GM23248 (cell line): ENCODE results near the gene RAB17. TPM values are rescaled to one million over a fixed set of nuclear protein-coding genes. Genes with fewer than 3 reads are reported as not detected.
"Not testable (repeated sequence)": the region's sequence is repeated elsewhere in the genome, so short reads cannot be mapped to it uniquely, and the experiment has no call there.

ENCODE experiments used
- DNase-seq: peaks from one replicate; pipeline ENCODE4 v3.0.0-alpha.2; 2015
- H2AFZ ChIP-seq: fragments of 200-600 bp; sonication (generic); 2 replicates; pipeline ENCODE4 v1.6.1; 2016; ENCODE audit warnings: antibody characterized with exemption
- H3F3A ChIP-seq: fragments of 200-600 bp; sonication (generic); 2 replicates; pipeline ENCODE4 v1.6.1; 2016; ENCODE audit warnings: mild to moderate bottlenecking, antibody characterized with exemption, mixed run types; ENCODE audit not compliant: insufficient read depth
- H3K27ac ChIP-seq: fragments of 200-600 bp; sonication (generic); 2 replicates; pipeline ENCODE4 v1.5.1; 2016; ENCODE audit warnings: mild to moderate bottlenecking
- H3K27me3 ChIP-seq: fragments of 200-600 bp; sonication (generic); replicated peaks from 2 replicates; pipeline ENCODE4 v1.6.1; 2016; ENCODE audit warnings: mild to moderate bottlenecking; ENCODE audit not compliant: insufficient read depth
- H3K36me3 ChIP-seq: fragments of 200-600 bp; sonication (generic); 2 replicates; pipeline ENCODE4 v1.6.1; 2016; ENCODE audit warnings: low read depth, mild to moderate bottlenecking
- H3K4me1 ChIP-seq: fragments of 200-600 bp; sonication (generic); 2 replicates; pipeline ENCODE4 v1.6.1; 2016; ENCODE audit warnings: mild to moderate bottlenecking; ENCODE audit not compliant: insufficient read depth
- H3K4me2 ChIP-seq: fragments of 200-600 bp; sonication (generic); one replicate; pipeline ENCODE4 v1.6.1; 2016; ENCODE audit warnings: mild to moderate bottlenecking; ENCODE audit not compliant: unreplicated experiment
- H3K4me3 ChIP-seq: fragments of 200-600 bp; sonication (generic); 2 replicates; pipeline ENCODE4 v1.5.1; 2016; ENCODE audit warnings: mild to moderate bottlenecking
- H3K79me2 ChIP-seq: fragments of 200-600 bp; sonication (generic); 2 replicates; pipeline ENCODE4 v1.6.1; 2016; ENCODE audit warnings: mild to moderate bottlenecking; ENCODE audit not compliant: insufficient read depth
- H3K9ac ChIP-seq: fragments of 200-600 bp; sonication (generic); 2 replicates; pipeline ENCODE4 v1.6.1; 2016; ENCODE audit warnings: mild to moderate bottlenecking
- H3K9me2 ChIP-seq: fragments of 200-600 bp; sonication (generic); 2 replicates; pipeline ENCODE4 v1.6.1; 2016; ENCODE audit warnings: mixed run types, mild to moderate bottlenecking, moderate library complexity; ENCODE audit not compliant: insufficient read depth
- H3K9me3 ChIP-seq: fragments of 200-600 bp; sonication (generic); one replicate; pipeline ENCODE4 v1.6.1; 2017; ENCODE audit warnings: low read depth
- H4K20me1 ChIP-seq: fragments of 200-600 bp; sonication (generic); 2 replicates; pipeline ENCODE4 v1.6.0; 2016; ENCODE audit not compliant: insufficient read depth
- EZH2 ChIP-seq: fragments of 200-600 bp; sonication (generic); IDR thresholded peaks from 2 replicates; pipeline ENCODE4 v1.6.1; 2018; ENCODE audit warnings: antibody characterized with exemption, mild to moderate bottlenecking; ENCODE audit not compliant: insufficient read depth, poor library complexity, severe bottlenecking
- EZH2phosphoT487 ChIP-seq: fragments of 200-600 bp; sonication (generic); IDR thresholded peaks from 2 replicates; pipeline ENCODE4 v1.6.1; 2018; ENCODE audit warnings: antibody characterized with exemption, moderate library complexity, mild to moderate bottlenecking, low read depth; ENCODE audit not compliant: insufficient read depth
- WGBS, 2 experiments: methylation state at CpG; one replicate each; pipeline ENCODE4 v1.1.6; 2015 to 2017; ENCODE audit warnings: low lambda C conversion rate in 2 of 2, low coverage in 1 of 2; ENCODE audit errors: missing lambda C conversion rate in 2 of 2; 5-methylcytosine and 5-hydroxymethylcytosine counted together
- in situ Hi-C: fragments of 300-500 bp; cut with MboI; formaldehyde crosslinking; loops from 2 replicates; pipeline ENCODE4 v1.15.0; 2020
- polyA plus RNA-seq: library from polyadenylated mRNA; unstranded; fragments of >200 nt; fragmentation: Nextera tagmentation; extraction: Ambion mirVana; gene quantifications from 2 replicates; pipeline ENCODE4 v1.2.1, GENCODE V29; 2016
- total RNA-seq: library from RNA; depleted of rRNA; stranded (reverse); fragments of >200 nt; shearing (Covaris generic); gene quantifications from 2 replicates; pipeline ENCODE4 v1.2.3, GENCODE V29; 2014

RAB17 gene
- total and polyA plus RNA-seq, 2 experiments from 2014 or later: 1.7 TPM; not detected in 1

GRCh38 chr2:237614151-237614720, 23.7 kb upstream of the RAB17 start:
- no peaks in the 10 kb centered on the region for H3K36me3 ChIP-seq
- 86 to 87% methylated on average over 9 of the region's 9 CpGs for WGBS, 2 experiments
- TF ChIP-seq EZH2 (no peak), EZH2phosphoT487 (no peak)
- peaks cover 52% of the 10 kb centered on the region for H3F3A ChIP-seq
- H3K9ac ChIP-seq: no peak overlapping the region
- peaks cover 35% of the 10 kb centered on the region for H3K4me1 ChIP-seq
- no peaks in the 10 kb centered on the region for H3K9me3 ChIP-seq
- no peaks in the 10 kb centered on the region for H4K20me1 ChIP-seq
- H2AFZ ChIP-seq: no peak overlapping the region
- no peak overlapping the region for H3K27ac ChIP-seq
- H3K9me2 ChIP-seq: no peaks in the 10 kb centered on the region
- no peak overlapping the region for H3K4me3 ChIP-seq
- H3K27me3 ChIP-seq: no peaks in the 10 kb centered on the region
- DNase-seq: no peak
- H3K4me2 ChIP-seq: no peak overlapping the region
- H3K79me2 ChIP-seq: no peaks in the 10 kb centered on the region
- in situ Hi-C loops: no loop called here

- peaks cover 31% of the 10 kb centered on the region for H3K4me1 ChIP-seq
- H4K20me1 ChIP-seq: no peaks in the 10 kb centered on the region
- no peak overlapping the region for H3K4me3 ChIP-seq
- H3K9me2 ChIP-seq: no peaks in the 10 kb centered on the region
- H3K4me2 ChIP-seq: no peak overlapping the region
- DNase-seq: no peak
- H3K79me2 ChIP-seq: no peaks in the 10 kb centered on the region
- TF ChIP-seq EZH2phosphoT487 (no peak), EZH2 (no peak)
- no peaks in the 10 kb centered on the region for H3K9me3 ChIP-seq
- H3K9ac ChIP-seq: no peak overlapping the region
- H3K27me3 ChIP-seq: no peaks in the 10 kb centered on the region
- H3K27ac ChIP-seq: no peak overlapping the region
- no peaks in the 10 kb centered on the region for H3K36me3 ChIP-seq
- no peak overlapping the region for H2AFZ ChIP-seq
- in situ Hi-C loops: no loop called here
- H3F3A ChIP-seq: peaks cover 47% of the 10 kb centered on the region
Observed at GRCh38 chr2:237613679-237614078, 23.1 kb upstream of the RAB17 start.

- in situ Hi-C loops: no loop called here
- H3K27ac ChIP-seq: no peak overlapping the region
- WGBS, 2 experiments: 90 to 95% methylated on average over 10 of the region's 10 CpGs
Observed at GRCh38 chr2:237612527-237613357, 22.2 kb upstream of the RAB17 start.

GRCh38 chr2:237606522-237606921, 16.0 kb upstream of the RAB17 start:
- H2AFZ ChIP-seq, H3K4me3 ChIP-seq, DNase-seq, H3K27me3 ChIP-seq, H3K9ac ChIP-seq, H3K9me3 ChIP-seq, H3K79me2 ChIP-seq, H3K4me1 ChIP-seq, H3K27ac ChIP-seq, H3K9me2 ChIP-seq, H4K20me1 ChIP-seq, H3K4me2 ChIP-seq, H3K36me3 ChIP-seq, in situ Hi-C loops, H3F3A ChIP-seq: not testable (repeated sequence)
- 90 to 97% methylated on average over 4 of the region's 4 CpGs for WGBS, 2 experiments

More at GRCh38 chr2:237612527-237613357, 22.2 kb upstream of the RAB17 start:
- Histone ChIP-seq H4K20me1 (no peaks in the 10 kb centered on the region), H3K9me3 (no peaks in the 10 kb centered on the region), H2AFZ (no peak overlapping the region), H3K79me2 (no peaks in the 10 kb centered on the region), H3K9me2 (no peaks in the 10 kb centered on the region), H3K36me3 (no peaks in the 10 kb centered on the region), H3K4me2 (no peak overlapping the region), H3K27me3 (no peaks in the 10 kb centered on the region), H3K4me3 (no peak overlapping the region), H3F3A (peaks cover 39% of the 10 kb centered on the region), H3K4me1 (peaks cover 24% of the 10 kb centered on the region), H3K9ac (no peak overlapping the region)
- TF ChIP-seq EZH2 (no peak), EZH2phosphoT487 (no peak)
- no peak for DNase-seq

- Histone ChIP-seq H3K27ac (no peak overlapping the region), H3K9ac (no peak overlapping the region), H3K4me3 (no peak overlapping the region), H3K4me1 (peaks cover 10% of the 10 kb centered on the region), H3K36me3 (no peaks in the 10 kb centered on the region), H3K27me3 (no peaks in the 10 kb centered on the region), H3K4me2 (no peak overlapping the region), H4K20me1 (no peaks in the 10 kb centered on the region), H3K79me2 (no peaks in the 10 kb centered on the region), H3F3A (no peaks in the 10 kb centered on the region), H2AFZ (no peak overlapping the region), H3K9me2 (no peaks in the 10 kb centered on the region), H3K9me3 (no peaks in the 10 kb centered on the region)
- peak; percentile 45 for DNase-seq
- in situ Hi-C loops: no loop called here
- TF ChIP-seq EZH2phosphoT487 (no peak), EZH2 (no peak)
- 86 to 89% methylated on average over 9 of the region's 9 CpGs for WGBS, 2 experiments
Observed at GRCh38 chr2:237604960-237605359, 14.4 kb upstream of the RAB17 start.
